Thoracic aorta (tissue), 2 donors: ENCODE data around the gene EPHB3. TPM values are rescaled to one million over a fixed set of nuclear protein-coding genes. Genes with fewer than 3 reads are reported as not detected.

Experiments
- ATAC-seq: fragments of 150-250 bp; one replicate; pipeline ENCODE4 v1.8.0; 2017; ENCODE audit warnings: low read depth; ENCODE audit not compliant: insufficient number of reproducible peaks, low FRiP score
- DNase-seq: peaks from one replicate; pipeline ENCODE4 v3.0.0-alpha.2; 2020; ENCODE audit warnings: low spot score
- H3K27ac ChIP-seq, 2 donors: fragments of 200-600 bp; sonication (generic); 1 replicate in 1 of 2; 2 replicates in 1 of 2; pipeline ENCODE4 v1.5.1; 2016; ENCODE audit warnings: mild to moderate bottlenecking in 2 of 2, moderate library complexity in 2 of 2
- H3K27me3 ChIP-seq: fragments of 200-600 bp; sonication (generic); replicated peaks from 2 replicates; pipeline ENCODE4 v1.6.0; 2016; ENCODE audit warnings: mild to moderate bottlenecking; ENCODE audit not compliant: insufficient read depth
- H3K36me3 ChIP-seq: fragments of 200-600 bp; sonication (generic); one replicate; pipeline ENCODE4 v1.5.1; 2016
- H3K4me1 ChIP-seq, 2 donors: fragments of 200-600 bp; sonication (generic); 1 replicate in 1 of 2; 2 replicates in 1 of 2; pipeline versions ENCODE4 v1.5.1 to v1.6.0; 2016; ENCODE audit warnings: low read depth in 2 of 2, mild to moderate bottlenecking in 1 of 2; ENCODE audit not compliant: control insufficient read depth in 1 of 2
- H3K4me3 ChIP-seq: fragments of 200-600 bp; sonication (generic); 2 replicates; pipeline ENCODE4 v1.5.1; 2016; ENCODE audit warnings: mild to moderate bottlenecking
- H3K9me3 ChIP-seq: fragments of 200-600 bp; sonication (generic); 2 replicates; pipeline ENCODE4 v1.5.1; 2016
- total RNA-seq, 2 donors: library from RNA; depleted of rRNA; stranded (reverse); fragments of >200 nt; gene quantifications; one replicate each; pipeline versions ENCODE4 v1.1.0 to v1.2.3, GENCODE V29; 2016
- TF ChIP-seq, protein P1 (sequence below): fragments of 200-600 bp; sonication (generic); IDR thresholded peaks from one replicate; pipeline ENCODE4 v1.5.1; 2019; ENCODE audit warnings: antibody characterized with exemption

EPHB3 gene
- total RNA-seq, 2 donors from 2014 or later, result 2.8 to 5.0 TPM

- Histone ChIP-seq H3K27me3 (no peaks in the 10 kb centered on the region), H3K9me3 (no peaks in the 10 kb centered on the region), H3K27ac (no peak overlapping the region), H3K4me3 (peak overlapping the region; percentile 61), H3K36me3 (no peaks in the 10 kb centered on the region), H3K4me1 (peaks cover 8 to 31% of the 10 kb centered on the region in 2 donors)
- DNase-seq (no peak), ATAC-seq (no peak)
- TF ChIP-seq, protein P1, sequence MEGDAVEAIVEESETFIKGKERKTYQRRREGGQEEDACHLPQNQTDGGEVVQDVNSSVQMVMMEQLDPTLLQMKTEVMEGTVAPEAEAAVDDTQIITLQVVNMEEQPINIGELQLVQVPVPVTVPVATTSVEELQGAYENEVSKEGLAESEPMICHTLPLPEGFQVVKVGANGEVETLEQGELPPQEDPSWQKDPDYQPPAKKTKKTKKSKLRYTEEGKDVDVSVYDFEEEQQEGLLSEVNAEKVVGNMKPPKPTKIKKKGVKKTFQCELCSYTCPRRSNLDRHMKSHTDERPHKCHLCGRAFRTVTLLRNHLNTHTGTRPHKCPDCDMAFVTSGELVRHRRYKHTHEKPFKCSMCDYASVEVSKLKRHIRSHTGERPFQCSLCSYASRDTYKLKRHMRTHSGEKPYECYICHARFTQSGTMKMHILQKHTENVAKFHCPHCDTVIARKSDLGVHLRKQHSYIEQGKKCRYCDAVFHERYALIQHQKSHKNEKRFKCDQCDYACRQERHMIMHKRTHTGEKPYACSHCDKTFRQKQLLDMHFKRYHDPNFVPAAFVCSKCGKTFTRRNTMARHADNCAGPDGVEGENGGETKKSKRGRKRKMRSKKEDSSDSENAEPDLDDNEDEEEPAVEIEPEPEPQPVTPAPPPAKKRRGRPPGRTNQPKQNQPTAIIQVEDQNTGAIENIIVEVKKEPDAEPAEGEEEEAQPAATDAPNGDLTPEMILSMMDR, result no peak
These were observed 43.2 kb downstream of the EPHB3 start for GRCh38 chr3:184604615-184605290.

DNA sequence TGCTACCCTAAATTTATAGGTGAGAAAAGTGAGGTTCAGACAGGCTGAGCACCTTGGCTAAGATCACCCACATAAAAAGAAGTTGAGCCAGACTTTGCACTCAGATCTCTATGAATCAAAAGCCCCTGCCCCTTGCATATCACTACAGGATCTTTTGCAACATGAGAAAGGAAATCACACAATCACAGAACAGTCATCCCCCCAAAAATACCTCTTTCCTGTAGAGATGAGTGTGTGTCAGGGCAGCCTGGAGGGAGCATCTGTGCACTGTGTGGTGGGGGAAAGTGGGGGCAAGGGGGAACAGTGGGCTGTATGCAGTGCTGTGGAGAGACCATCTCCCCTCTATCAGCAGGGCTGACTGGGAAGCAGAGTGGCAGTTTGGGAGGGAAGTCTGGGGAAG lies 46.6 kb downstream of the EPHB3 start:
- Histone ChIP-seq H3K27ac (no peak overlapping the region), H3K36me3 (no peaks in the 10 kb centered on the region), H3K27me3 (no peaks in the 10 kb centered on the region), H3K9me3 (no peaks in the 10 kb centered on the region), H3K4me3 (no peak overlapping the region), H3K4me1 (peaks cover 8 to 18% of the 10 kb centered on the region in 2 donors)
- ATAC-seq (no peak), DNase-seq (no peak)
- TF ChIP-seq, protein P1, result no peak

GRCh38 chr3:184609476-184610244 lies 48.1 kb downstream of the EPHB3 start:
- no peaks in the 10 kb centered on the region for H3K36me3 ChIP-seq
- H3K4me3 ChIP-seq, result no peak overlapping the region
- no peak overlapping the region for H3K27ac ChIP-seq
- H3K27me3 ChIP-seq, result no peaks in the 10 kb centered on the region
- no peak for DNase-seq
- no peak for ATAC-seq
- H3K4me1 ChIP-seq, result peaks cover 3 to 4% of the 10 kb centered on the region in 2 donors
- H3K9me3 ChIP-seq, result no peaks in the 10 kb centered on the region
- TF ChIP-seq, protein P1, result no peak

DNA sequence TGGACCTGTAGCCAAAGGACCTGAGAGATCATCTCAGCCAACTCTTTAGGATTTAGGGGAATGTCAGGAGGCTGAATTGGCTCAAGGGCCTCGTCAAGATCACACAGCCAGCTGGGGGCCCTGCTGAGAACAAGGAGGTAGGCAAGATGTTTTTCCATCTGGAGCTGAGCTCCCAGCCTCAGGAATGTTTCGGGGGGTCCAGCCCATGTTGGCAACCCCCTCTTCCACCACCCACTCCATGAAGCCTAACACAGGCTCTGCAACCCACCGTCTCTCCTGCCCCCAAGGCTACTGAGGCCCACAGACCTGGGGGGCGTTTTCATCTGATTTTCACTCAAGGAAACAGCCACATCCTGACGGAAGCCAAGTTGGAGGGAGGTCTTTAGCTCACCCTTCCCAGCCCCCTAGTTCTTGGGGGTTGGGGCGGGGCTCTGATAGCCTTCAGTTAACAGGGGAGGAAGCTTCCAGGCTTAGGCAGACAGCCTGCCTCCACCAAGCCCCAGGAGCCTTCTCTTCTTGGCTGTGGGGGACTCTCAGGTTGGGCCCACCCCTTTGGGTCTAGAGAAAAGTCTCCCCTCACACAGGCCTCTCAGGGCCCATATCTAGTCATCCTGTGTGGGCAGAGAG lies 48.8 kb downstream of the EPHB3 start:
- H3K4me3 ChIP-seq, result no peak overlapping the region
- no peaks in the 10 kb centered on the region for H3K36me3 ChIP-seq
- H3K9me3 ChIP-seq, result no peaks in the 10 kb centered on the region
- TF ChIP-seq, protein P1, result no peak
- no peak overlapping the region for H3K27ac ChIP-seq
- H3K27me3 ChIP-seq, result no peaks in the 10 kb centered on the region
- H3K4me1 ChIP-seq, result no peaks in the 10 kb centered on the region
- no peak for DNase-seq
- ATAC-seq, result no peak

DNA sequence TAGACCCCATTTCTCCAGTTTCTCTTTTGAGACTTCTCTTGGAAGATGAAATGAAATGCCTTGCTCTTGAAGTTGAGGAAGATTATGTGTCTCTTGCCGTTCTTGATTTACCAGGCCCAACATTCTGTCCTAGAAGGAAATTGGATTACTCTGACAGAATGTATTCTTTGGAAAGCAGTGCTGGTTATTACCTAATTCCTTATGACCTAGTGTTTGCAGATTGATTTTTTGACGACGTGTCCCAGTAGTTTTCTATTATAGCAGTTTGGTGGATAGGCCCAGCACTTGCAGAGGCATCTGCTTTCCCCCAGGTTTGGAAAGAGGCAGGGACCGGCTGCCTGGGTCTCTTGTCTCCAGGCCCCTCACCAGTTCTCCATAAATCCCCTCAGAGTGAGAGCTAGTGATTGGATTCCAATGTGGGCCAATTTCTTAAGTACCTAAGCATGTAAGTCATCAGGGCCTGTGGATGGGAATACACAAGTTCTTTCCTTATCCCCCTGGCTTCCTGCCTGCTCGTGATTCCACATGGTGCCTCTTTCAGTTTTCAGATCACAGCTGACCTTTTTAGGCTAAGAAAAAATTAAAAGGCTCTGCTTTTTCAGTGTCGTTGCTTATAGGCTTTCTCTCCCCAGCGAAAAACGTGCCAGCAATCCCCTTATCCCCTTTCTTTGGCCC lies 50.2 kb downstream of the EPHB3 start:
- TF ChIP-seq, protein P1, result no peak
- no peaks in the 10 kb centered on the region for H3K36me3 ChIP-seq
- no peak overlapping the region for H3K4me3 ChIP-seq
- ATAC-seq (no peak), DNase-seq (no peak)
- H3K9me3 ChIP-seq, result no peaks in the 10 kb centered on the region
- no peaks in the 10 kb centered on the region for H3K4me1 ChIP-seq
- H3K27me3 ChIP-seq, result no peaks in the 10 kb centered on the region
- H3K27ac ChIP-seq, result no peak overlapping the region
